Heart left ventricle (tissue), 13 donors: ENCODE data around the gene C12orf43.

Source experiments
- CTCF ChIP-seq, 12 donors: fragments of 200-600 bp; sonication (generic) in 4 of 12; IDR thresholded peaks; one replicate each; pipeline versions ENCODE4 v1.5.0 to v1.8.0; 2018 to 2022; ENCODE audit warnings: antibody characterized with exemption in 12 of 12, mild to moderate bottlenecking in 5 of 12
- POLR2A ChIP-seq, 2 donors: fragments of 450-650 bp; IDR thresholded peaks; one replicate each; pipeline ENCODE4 v1.6.1; 2017; ENCODE audit warnings: antibody characterized with exemption in 2 of 2, mild to moderate bottlenecking in 2 of 2, moderate library complexity in 2 of 2
- donor health status: ischemic (EF 13 %, LVEDD 7.1; RV severe dilation, severe dysfunction).
- donor health status: DM: no; HTN: yes; CAD: no.
- donor health status: DM: no; HTN: no; CAD: no.
- donor health status: ischemic (EF 25% LVEDD 6.9; RV normal size, moderate dysfunction).
- donor health status: ischemic (EF 25% LVEDD 5.7; RV mildly dilated, moderate dysfunction).
- donor health status: ischemic (EF 35%, LVEDD 5.7; RV mildly dilated, moderate dysfunction).
- donor health status: nonischemic (EF 11% LVEDD 7.7; RV severe dilation, severe dysfunction).
- donor health status: DM: yes; HTN: yes; CAD: no.
- donor health status: PGD.
- donor health status: ischemic (EF 29% LVEDD 5.4; RV normal size, mild dysfunction).
- donor health status: nonischemic (EF 23%, LVEDD 6.1; RV moderate dilation, normal function).

- TF ChIP-seq CTCF (IDR thresholded peaks at IDR 0.05) = no peak
- no peak for TF ChIP-seq POLR2A (IDR thresholded peaks at IDR 0.05)
Observed at GRCh38 chr12:121017966-121018491, 1.7 kb upstream of the C12orf43 start.
